GM19099 (cell line): ENCODE results near the gene VWA5B2.
A peak's percentile ranks its signal among the peaks of the same experiment; 100 is the strongest.

Experiments
- POLR2A ChIP-seq: IDR thresholded peaks from 3 replicates; pipeline ENCODE4 v1.6.1; 2011; ENCODE audit warnings: low read depth; ENCODE audit not compliant: insufficient read length; ENCODE audit errors: extremely low read depth

The VWA5B2 gene

DNA sequence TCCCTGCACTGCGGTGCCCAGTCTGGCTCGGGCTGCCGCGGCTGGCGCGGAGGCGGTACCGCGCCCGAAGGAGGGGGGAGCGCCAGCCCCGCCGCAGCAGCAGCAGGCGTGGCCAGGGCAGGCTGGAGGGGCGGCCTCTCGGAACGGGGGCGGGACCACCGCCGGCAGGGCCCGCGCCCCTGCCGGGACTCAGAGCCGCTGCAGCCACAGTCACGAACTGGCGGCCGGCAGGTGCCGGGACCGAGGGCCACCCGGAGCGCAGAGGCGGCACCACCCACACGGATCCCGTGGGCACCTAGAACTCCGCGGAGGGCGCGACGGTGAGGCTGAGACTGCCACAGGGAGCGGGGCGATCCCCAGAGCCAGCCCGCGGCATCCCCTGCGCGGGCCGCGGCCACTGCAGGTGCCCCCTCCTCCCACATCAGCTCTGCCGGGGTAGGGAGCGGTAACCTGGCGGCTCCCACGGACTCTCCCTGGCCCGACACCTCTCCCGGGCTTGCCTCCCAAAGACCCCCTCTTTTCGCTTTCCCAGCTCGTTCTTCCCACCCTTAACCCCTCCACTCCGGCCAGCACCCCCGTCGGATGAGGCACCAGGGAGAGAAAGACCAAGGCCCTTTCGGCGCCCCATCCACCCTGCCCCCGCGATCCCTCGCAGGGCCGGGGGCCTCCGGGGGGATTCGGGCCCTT is at the start of gene VWA5B2:
VWA5B2 (plus strand) TSS at position 192 of the 687 bp plus-strand sequence. CDS start 944 bp downstream, outside the sequence.
- TF ChIP-seq POLR2A, result no peak

DNA sequence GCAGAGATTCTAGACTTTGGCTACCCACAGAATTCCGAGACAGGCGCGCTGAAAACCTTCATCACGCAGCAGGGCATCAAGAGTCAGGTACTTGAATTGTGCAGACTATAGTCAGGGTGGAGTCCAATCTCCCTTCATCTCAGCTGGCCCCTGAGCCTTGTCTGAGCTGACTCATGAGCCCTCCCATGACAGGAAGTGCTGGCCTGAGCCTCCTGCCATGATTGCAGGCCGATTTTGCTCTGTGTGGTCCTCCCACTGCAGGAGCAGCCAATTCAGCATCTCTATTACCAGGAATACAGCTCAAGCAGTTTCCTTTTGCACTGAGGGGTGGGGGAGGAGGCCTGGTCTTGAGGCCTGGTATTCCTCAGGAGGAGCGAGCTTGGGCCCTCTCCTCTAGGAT is 49.2 kb upstream of the VWA5B2 start:
- no peak for TF ChIP-seq POLR2A

DNA sequence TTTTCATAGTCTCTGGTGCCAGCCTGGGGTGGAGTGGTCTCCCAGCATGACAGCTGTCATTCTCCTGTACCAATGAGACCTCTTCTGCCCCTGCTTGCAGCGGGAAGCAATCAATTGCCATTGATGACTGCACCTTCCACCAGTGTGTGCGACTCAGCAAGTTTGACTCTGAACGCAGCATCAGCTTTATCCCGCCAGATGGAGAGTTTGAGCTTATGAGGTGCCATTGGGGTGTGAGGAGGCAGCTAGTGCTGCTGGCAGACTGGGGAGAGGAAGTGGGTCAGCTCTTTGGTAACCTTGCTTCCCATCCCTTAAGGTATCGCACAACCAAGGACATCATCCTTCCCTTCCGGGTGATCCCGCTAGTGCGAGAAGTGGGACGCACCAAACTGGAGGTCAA is 47.8 kb upstream of the VWA5B2 start:
- TF ChIP-seq POLR2A, result no peak

DNA sequence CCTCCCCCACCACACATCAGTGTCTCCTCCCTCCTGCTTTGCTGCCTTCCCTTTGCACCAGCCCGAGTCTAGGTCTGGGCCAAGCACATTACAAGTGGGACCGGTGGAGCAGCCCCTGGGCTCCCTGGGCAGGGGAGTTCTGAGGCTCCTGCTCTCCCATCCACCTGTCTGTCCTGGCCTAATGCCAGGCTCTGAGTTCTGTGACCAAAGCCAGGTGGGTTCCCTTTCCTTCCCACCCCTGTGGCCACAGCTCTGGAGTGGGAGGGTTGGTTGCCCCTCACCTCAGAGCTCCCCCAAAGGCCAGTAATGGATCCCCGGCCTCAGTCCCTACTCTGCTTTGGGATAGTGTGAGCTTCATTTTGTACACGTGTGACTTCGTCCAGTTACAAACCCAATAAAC is 45.7 kb upstream of the VWA5B2 start:
- TF ChIP-seq POLR2A, result no peak

DNA sequence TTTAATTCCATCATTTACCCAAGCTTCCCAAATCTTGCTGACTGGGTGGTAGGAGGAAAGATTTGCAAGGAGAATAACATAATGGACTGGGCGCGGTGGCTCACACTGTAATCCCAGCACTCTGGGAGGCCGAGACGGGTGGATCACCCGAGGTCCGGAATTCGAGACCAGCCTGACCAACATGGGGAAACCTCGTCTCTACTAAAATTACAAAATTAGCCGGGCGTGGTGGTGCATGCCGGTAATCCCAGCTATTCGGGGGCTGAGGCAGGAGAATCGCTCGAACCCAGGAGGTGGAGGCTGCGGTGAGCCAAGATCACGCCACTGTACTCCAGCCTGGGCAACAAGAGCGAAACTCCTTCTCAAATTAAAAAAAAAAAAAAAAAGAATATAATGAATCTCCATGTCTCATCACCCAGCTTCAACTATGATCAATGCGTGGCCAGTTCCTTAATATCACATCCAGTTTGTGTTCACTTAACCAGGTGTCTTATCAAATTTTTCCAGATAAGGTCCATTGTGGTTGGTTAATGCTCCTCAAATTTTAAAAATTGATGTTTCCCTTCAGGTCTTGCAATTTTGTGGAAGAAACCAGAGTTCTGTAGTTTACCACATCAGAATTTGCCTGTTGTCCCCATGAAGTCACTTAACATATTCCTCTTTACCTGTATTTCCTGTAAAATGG is 44.7 kb upstream of the VWA5B2 start:
- TF ChIP-seq POLR2A, result no peak

DNA sequence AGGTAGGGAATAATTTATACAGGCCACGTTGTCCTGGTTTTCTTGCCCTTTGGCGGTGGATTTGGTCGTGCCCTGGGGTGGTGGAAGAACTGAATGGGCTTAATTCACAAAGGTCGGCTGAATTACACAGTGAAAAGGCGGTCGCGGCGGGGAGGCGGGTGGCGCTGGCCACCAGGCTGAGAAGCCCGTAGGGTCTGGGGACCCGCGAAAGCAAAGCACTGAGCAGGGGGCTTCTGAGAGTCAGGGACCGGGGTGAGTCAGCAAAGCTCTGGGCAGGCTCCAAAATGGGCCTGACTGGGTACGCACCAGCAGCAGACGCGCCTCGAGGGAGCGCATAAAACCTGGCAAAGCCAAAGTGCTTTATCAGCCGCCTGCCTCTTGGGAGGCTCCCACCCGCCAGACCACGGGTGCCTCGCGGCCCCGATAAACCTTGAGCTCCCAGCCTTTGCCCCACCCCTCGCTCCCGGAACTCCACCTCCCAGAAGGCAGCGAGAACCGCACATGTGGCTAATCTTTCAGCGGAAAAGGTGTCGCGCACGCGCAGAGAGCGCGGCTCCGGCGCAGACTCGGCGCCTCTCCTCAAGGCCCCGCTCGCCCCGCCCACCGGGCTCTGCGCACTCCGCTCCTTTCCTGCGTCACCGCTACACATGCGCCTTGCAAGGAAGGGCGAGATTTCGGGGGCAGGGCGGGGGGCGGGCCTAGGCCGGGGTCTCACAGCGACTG is 43.8 kb upstream of the VWA5B2 start:
- peak; percentile 67 for TF ChIP-seq POLR2A

DNA sequence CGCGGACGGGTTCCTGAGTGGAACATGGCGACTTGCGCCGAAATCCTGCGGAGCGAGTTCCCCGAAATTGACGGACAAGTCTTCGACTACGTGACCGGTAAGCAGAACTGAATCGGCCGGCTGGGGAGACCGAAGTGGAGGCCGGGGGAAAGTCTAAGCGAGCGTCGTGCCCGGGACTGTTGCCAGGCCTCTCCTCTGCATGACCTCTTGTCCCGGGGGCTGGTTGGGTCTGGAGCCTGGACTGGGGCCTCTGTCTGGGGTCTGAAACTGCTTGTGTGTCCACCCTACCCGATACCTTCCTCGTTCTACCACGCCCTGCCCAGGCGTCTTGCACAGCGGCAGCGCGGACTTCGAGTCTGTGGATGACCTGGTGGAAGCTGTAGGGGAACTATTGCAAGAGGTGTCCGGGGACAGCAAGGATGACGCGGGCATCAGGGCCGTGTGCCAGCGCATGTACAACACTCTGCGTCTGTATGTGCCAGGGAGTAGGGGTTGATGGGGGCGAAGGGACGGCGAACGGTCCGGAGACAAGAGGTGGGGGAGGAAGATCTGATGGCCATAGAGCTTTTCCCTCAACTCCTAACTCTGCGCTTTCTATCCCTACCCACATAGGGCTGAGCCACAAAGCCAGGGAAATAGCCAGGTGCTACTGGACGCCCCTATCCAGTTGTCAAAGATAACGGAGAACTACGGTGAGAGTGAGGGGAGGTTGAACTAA is 43.0 kb upstream of the VWA5B2 start, which contains the start of gene ABCF3:
ABCF3 (plus strand) TSS at position 16 of the 718 bp plus-strand sequence; CDS start at position 25, 9 bp downstream.
- peak; percentile 75 for TF ChIP-seq POLR2A

DNA sequence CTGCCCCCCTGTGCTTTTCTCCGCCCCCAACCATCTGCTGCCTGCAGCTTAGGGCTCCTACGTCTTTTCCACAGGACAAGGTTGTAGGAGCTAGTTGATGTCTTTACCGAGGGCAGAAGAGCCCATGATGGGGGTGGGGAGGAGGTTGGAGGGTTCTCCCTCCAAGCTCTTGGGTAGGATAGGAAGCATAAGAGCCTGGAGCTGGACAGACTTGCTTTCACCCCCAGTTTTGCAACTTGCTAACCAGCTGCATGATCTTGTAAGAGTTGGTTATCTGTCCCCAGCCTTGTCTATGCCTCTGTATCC is 42.5 kb upstream of the VWA5B2 start:
- no peak for TF ChIP-seq POLR2A

DNA sequence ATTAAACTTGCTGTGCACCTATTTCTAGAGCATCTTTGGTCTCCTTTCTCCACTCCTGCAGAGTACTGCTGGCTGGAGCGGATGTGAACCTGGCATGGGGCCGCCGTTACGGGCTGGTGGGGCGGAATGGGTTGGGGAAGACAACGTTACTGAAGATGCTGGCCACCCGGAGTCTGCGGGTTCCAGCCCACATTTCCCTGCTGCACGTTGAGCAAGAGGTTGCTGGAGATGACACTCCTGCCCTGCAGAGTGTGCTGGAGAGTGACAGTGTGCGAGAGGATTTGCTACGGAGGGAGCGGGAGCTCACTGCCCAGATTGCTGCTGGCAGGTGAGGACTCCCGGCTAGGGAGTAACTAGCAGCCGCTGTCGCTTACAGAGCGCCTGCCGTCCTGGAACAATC is 41.3 kb upstream of the VWA5B2 start:
- no peak for TF ChIP-seq POLR2A

DNA sequence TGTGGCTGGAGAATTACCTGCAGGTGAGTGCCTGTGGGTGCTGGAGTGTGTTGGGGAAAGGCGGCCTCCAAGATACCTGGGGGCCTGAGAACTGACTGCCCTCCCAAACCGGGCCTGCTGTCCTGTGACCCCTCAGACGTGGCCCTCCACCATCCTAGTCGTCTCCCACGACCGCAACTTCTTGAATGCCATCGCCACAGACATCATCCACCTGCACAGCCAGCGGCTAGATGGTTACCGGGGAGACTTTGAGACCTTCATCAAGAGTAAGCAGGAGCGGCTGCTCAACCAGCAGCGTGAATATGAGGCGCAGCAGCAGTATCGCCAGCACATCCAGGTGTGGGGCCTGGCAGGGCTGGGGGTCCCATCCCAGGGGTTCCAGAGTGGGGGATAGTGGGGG is 40.0 kb upstream of the VWA5B2 start:
- no peak for TF ChIP-seq POLR2A

DNA sequence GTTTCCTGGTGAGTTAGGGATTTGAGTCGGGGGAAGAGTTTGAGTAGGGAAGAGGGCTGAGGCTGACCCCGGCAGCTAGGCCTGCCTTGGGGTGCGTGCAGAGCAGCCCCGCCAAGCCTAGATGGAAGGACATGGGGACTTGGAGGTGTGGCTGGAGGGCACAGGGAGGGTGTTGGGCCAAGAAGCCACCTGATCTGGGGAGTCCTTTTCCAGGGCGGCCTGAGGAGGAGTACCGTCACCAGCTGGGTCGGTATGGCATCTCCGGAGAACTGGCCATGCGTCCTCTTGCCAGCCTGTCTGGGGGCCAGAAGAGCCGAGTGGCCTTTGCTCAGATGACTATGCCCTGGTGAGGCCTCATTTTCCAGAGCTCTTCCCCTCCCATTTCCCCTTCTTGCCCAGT is 36.5 kb upstream of the VWA5B2 start:
- TF ChIP-seq POLR2A, result no peak

DNA sequence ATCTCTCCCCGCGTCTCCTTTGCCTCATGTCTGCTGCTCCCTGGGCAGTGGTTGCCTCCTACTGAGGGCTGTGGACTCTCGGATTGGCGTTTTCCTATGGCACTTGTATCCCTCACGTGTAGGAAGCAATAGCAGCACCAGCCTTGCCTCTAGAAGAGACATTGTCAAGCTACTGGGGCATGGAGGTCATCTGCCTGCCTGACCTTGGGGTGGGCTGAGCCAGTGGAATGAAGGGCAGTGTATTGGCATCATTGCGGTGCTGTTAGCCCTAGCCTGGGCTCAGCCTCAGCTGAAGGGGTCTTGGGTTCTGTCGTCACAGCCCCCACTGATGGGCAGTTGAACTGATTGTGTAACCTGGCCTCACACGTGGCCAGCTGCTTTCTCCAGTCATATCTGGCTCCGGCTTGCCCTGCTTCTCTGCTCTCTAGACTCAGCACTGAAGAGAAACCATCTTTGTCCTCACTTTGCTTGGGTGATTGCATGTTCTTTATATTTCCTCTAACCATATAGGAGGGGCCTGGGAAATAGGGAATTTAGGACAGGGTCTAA is 35.3 kb upstream of the VWA5B2 start:
- TF ChIP-seq POLR2A, result no peak

DNA sequence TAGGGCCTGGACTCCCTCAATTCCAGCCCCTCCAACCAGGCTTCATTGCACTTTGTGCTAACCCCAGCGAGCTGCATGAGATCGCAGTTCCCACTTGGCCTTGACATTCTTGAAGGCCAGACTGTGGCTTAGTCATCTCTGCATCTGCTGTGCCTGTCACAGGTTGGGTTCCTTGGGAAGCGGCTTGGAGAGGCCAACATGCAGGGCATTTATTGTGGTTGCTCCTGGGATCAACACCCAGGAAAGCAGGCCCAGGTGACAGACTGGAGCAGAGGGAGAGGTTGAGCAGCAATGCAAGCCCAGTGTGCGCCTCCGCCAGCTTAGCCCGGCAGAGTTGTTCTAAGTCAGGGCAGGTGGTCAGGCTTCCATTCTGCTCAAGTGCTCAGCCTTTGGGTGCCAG is 32.8 kb upstream of the VWA5B2 start:
- TF ChIP-seq POLR2A, result no peak

DNA sequence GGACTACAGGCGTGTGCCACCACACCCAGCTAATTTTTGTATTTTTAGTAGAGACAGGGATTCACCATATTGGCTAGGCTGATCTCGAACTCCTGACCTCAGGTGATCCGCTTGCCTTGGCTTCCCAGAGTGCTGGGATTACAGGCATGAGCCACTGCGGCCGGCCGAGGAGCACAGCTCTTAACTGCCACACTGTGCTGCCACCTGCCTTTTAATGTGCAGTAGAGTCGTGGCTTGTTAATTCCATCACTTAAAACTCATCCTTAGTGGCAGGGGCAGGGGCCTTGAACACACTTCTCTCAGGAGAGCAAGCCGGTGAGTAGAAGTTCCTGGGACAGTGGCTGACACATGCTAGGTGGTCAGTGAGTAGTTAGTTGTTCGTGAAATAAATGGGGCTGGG is 30.9 kb upstream of the VWA5B2 start:
- TF ChIP-seq POLR2A, result no peak

DNA sequence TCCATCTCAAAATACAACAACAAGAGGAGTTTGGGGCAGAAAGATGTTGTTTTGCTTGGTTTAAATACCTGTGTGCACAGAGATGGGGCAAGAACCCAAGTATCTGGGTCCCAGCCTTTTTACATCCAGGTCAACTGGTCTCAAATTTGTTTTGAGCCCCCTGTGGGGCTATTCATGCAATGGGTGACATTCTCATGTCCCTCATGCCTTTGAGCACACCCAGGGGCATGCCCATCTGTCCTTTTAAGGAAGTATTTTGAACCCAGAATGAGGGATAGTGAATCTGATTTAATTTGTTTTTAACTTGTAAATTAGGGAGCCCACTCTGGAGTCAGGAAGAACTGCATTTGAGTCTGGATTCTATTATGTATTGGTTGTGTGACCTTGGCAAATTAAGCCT is 28.6 kb upstream of the VWA5B2 start:
- no peak for TF ChIP-seq POLR2A
